OCI-LY7 (cell line): ENCODE results near the gene CHD1.

Source experiments
- EZH2phosphoT487 ChIP-seq: fragments of 200-600 bp; sonication (generic); IDR thresholded peaks from 2 replicates; pipeline ENCODE4 v1.6.1; 2018; ENCODE audit warnings: low read depth, borderline replicate concordance, mild to moderate bottlenecking, mixed run types, antibody characterized with exemption, low read length, moderate library complexity, mixed read lengths
- TF ChIP-seq, protein P1 (sequence below): fragments of 200-600 bp; sonication (generic); conservative IDR thresholded peaks from 2 replicates; pipeline ENCODE4 v1.5.1; 2014; ENCODE audit warnings: mild to moderate bottlenecking, antibody characterized with exemption, low read length, moderate library complexity, mixed read lengths

DNA sequence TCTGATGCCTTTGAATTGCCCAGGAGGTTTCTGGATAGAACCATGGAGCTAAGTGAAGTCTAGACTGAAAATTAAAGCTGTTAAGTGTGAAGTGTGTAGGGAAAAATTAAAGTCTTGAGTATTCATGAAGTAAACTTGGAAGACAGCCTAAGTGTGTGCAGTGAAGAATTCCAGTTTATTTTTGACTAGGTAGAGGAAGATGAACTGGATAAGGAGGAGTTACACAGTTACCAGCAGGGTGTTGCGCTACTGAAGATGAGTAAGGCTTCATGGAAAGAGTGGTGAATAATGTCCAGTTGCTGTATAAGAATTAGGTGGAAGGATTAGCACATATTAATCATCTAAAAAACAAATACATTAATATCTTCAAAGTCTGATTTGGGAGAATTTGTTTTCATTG, 5.7 kb upstream of the CHD1 start:
- TF ChIP-seq, protein P1, sequence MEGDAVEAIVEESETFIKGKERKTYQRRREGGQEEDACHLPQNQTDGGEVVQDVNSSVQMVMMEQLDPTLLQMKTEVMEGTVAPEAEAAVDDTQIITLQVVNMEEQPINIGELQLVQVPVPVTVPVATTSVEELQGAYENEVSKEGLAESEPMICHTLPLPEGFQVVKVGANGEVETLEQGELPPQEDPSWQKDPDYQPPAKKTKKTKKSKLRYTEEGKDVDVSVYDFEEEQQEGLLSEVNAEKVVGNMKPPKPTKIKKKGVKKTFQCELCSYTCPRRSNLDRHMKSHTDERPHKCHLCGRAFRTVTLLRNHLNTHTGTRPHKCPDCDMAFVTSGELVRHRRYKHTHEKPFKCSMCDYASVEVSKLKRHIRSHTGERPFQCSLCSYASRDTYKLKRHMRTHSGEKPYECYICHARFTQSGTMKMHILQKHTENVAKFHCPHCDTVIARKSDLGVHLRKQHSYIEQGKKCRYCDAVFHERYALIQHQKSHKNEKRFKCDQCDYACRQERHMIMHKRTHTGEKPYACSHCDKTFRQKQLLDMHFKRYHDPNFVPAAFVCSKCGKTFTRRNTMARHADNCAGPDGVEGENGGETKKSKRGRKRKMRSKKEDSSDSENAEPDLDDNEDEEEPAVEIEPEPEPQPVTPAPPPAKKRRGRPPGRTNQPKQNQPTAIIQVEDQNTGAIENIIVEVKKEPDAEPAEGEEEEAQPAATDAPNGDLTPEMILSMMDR, result no peak
- no peak for TF ChIP-seq EZH2phosphoT487
